SK-N-SH (cell line): ENCODE results near the gene OR14I1. TPM values are rescaled to one million over a fixed set of nuclear protein-coding genes. Genes with fewer than 3 reads are reported as not detected.

Source experiments
- CTCF ChIA-PET: fragments of 300-600, 350-600 bp; formaldehyde crosslinking; extraction: SDS; loops from one replicate; lab custom pipeline; 2021; lab: Yijun Ruan, JAX
- POLR2A ChIA-PET: fragments of 350-600 bp; sonication (Branson Sonifier 250); formaldehyde crosslinking; extraction: SDS; loops from one replicate; lab custom pipeline; 2020; ENCODE audit warnings: antibody characterized with exemption, inconsistent platforms; lab: Yijun Ruan, JAX
- DNase-seq: peaks from one replicate; pipeline ENCODE4 v3.0.0; 2012
- H2AFZ ChIP-seq: fragments of 200-600 bp; sonication (generic); 2 replicates; pipeline ENCODE4 v1.8.1; 2016; ENCODE audit warnings: antibody characterized with exemption, mild to moderate bottlenecking, low read depth
- H3F3A ChIP-seq: fragments of 200-600 bp; sonication (generic); replicated peaks from 2 replicates; pipeline ENCODE3; 2016; ENCODE audit warnings: antibody characterized with exemption, mild to moderate bottlenecking; ENCODE audit not compliant: insufficient read depth
- H3K27ac ChIP-seq, 2 experiments: fragments of 200-500 bp in 1 of 2; fragments of 200-600 bp in 1 of 2; sonication (Bioruptor generic) in 1 of 2; sonication (generic), shearing (Covaris generic) in 1 of 2; 2 replicates each; pipeline versions ENCODE4 v1.5.1 to v1.6.1; 2014 to 2016; ENCODE audit warnings: low read depth in 2 of 2, inconsistent platforms in 1 of 2, low read length in 1 of 2, mild to moderate bottlenecking in 1 of 2, mixed read lengths in 1 of 2
- H3K27me3 ChIP-seq: fragments of 200-600 bp; sonication (generic), shearing (Covaris generic); 2 replicates; pipeline ENCODE4 v1.6.1; 2016; ENCODE audit warnings: mixed run types; ENCODE audit not compliant: insufficient read depth
- H3K36me3 ChIP-seq, 2 experiments: fragments of 200-500 bp in 1 of 2; fragments of 200-600 bp in 1 of 2; sonication (Bioruptor generic) in 1 of 2; sonication (generic) in 1 of 2; replicated peaks in 1 of 2; 2 replicates each; pipeline versions ENCODE3 to v1.5.1; 2014 to 2016; ENCODE audit warnings: low read length in 1 of 2, mild to moderate bottlenecking in 1 of 2; ENCODE audit not compliant: insufficient read depth in 2 of 2, control insufficient read depth in 1 of 2
- H3K4me1 ChIP-seq, 2 experiments: fragments of 200-500 bp in 1 of 2; fragments of 200-600 bp in 1 of 2; sonication (Bioruptor generic) in 1 of 2; sonication (generic), shearing (Covaris generic) in 1 of 2; 2 replicates each; pipeline versions ENCODE4 v1.5.1 to v1.6.1; 2014 to 2016; ENCODE audit warnings: low read depth in 1 of 2, low read length in 1 of 2, mixed run types in 1 of 2; ENCODE audit not compliant: insufficient read depth in 2 of 2, control insufficient read depth in 1 of 2
- H3K4me2 ChIP-seq: fragments of 200-600 bp; sonication (generic), shearing (Covaris generic); 2 replicates; pipeline ENCODE4 v1.6.1; 2017; ENCODE audit warnings: mixed run types
- H3K4me3 ChIP-seq, 2 experiments: fragments of 200-500 bp in 1 of 2; fragments of 200-600 bp in 1 of 2; sonication (Bioruptor generic) in 1 of 2; sonication (generic), shearing (Covaris generic) in 1 of 2; 2 replicates each; pipeline versions ENCODE4 v1.5.1 to v1.8.1; 2014 to 2016; ENCODE audit warnings: low read depth in 2 of 2, inconsistent platforms in 1 of 2, low read length in 1 of 2, mild to moderate bottlenecking in 1 of 2, mixed read lengths in 1 of 2, moderate library complexity in 1 of 2
- H3K79me2 ChIP-seq: fragments of 200-600 bp; sonication (generic); 2 replicates; pipeline ENCODE4 v1.8.1; 2017; ENCODE audit warnings: mild to moderate bottlenecking; ENCODE audit not compliant: insufficient read depth
- H3K9ac ChIP-seq: fragments of 200-600 bp; sonication (generic); 2 replicates; pipeline ENCODE4 v1.6.1; 2017; ENCODE audit warnings: mixed run types
- H3K9me2 ChIP-seq: fragments of 200-600 bp; sonication (generic); 2 replicates; pipeline ENCODE4 v1.6.1; 2017; ENCODE audit warnings: mixed run types
- H3K9me3 ChIP-seq: fragments of 200-600 bp; sonication (generic); 2 replicates; pipeline ENCODE4 v1.6.1; 2017; ENCODE audit warnings: mixed run types, mild to moderate bottlenecking, moderate library complexity
- H4K20me1 ChIP-seq: fragments of 200-600 bp; sonication (generic); 2 replicates; pipeline ENCODE4 v1.6.1; 2017; ENCODE audit warnings: mild to moderate bottlenecking, mixed run types; ENCODE audit not compliant: insufficient read depth
- EP300 ChIP-seq, 2 experiments: IDR thresholded peaks; 2 replicates each; pipeline versions ENCODE4 v1.4.0 to v1.6.1; 2012; ENCODE audit warnings: borderline replicate concordance in 1 of 2, low read depth in 1 of 2, low read length in 1 of 2
- FOXJ3 ChIP-seq: sonication (generic); formaldehyde crosslinking; IDR thresholded peaks from 2 replicates; pipeline ENCODE4 v1.5.1; 2020; ENCODE audit warnings: mild to moderate bottlenecking, missing genetic modification reagents
- FOXM1 ChIP-seq: IDR thresholded peaks from 2 replicates; pipeline ENCODE4 v1.4.0; 2012; ENCODE audit warnings: low read depth, mild to moderate bottlenecking
- GABPA ChIP-seq: IDR thresholded peaks from 2 replicates; pipeline ENCODE4 v1.4.0; 2012; ENCODE audit warnings: low read depth, mild to moderate bottlenecking
- JUND ChIP-seq: IDR thresholded peaks from 2 replicates; pipeline ENCODE4 v1.4.0; 2012
- MEF2A ChIP-seq: IDR thresholded peaks from 2 replicates; pipeline ENCODE4 v1.4.0; 2012; ENCODE audit warnings: low read depth, borderline replicate concordance
- MXI1 ChIP-seq: IDR thresholded peaks from 2 replicates; pipeline ENCODE4 v1.6.1; 2012; ENCODE audit warnings: mild to moderate bottlenecking, low read depth, low read length, improper control_type of control experiment
- NRF1 ChIP-seq: IDR thresholded peaks from 2 replicates; pipeline ENCODE4 v1.6.1; 2012; ENCODE audit warnings: low read depth, mild to moderate bottlenecking, low read length
- POLR2AphosphoS5 ChIP-seq: IDR thresholded peaks from 2 replicates; pipeline ENCODE4 v1.6.1; 2012; ENCODE audit warnings: low read depth, low read length
- RAD21 ChIP-seq: IDR thresholded peaks from 2 replicates; pipeline ENCODE4 v1.6.1; 2012; ENCODE audit warnings: mild to moderate bottlenecking, low read length
- RFX5 ChIP-seq: IDR thresholded peaks from 2 replicates; pipeline ENCODE4 v1.6.1; 2012; ENCODE audit warnings: mild to moderate bottlenecking, improper control_type of control experiment, low read length
- RXRA ChIP-seq: IDR thresholded peaks from 2 replicates; pipeline ENCODE4 v1.4.0; 2012; ENCODE audit warnings: low read depth, mild to moderate bottlenecking, borderline replicate concordance
- SIN3A ChIP-seq: IDR thresholded peaks from 2 replicates; pipeline ENCODE4 v1.6.1; 2012; ENCODE audit warnings: low read depth, mild to moderate bottlenecking, low read length, moderate library complexity, borderline replicate concordance
- SMC3 ChIP-seq: IDR thresholded peaks from 2 replicates; pipeline ENCODE4 v1.6.1; 2012; ENCODE audit warnings: low read depth, low read length, improper control_type of control experiment
- TAF1 ChIP-seq: IDR thresholded peaks from 2 replicates; pipeline ENCODE4 v1.6.1; 2012; ENCODE audit warnings: low read depth, mild to moderate bottlenecking, low read length, moderate library complexity, borderline replicate concordance
- TCF12 ChIP-seq: IDR thresholded peaks from 2 replicates; pipeline ENCODE4 v1.4.0; 2012
- TEAD4 ChIP-seq: IDR thresholded peaks from 2 replicates; pipeline ENCODE4 v1.4.0; 2012; ENCODE audit warnings: mild to moderate bottlenecking, borderline replicate concordance; ENCODE audit not compliant: insufficient read depth
- YY1 ChIP-seq: IDR thresholded peaks from 2 replicates; pipeline ENCODE4 v1.4.0; 2012; ENCODE audit warnings: low read depth, mild to moderate bottlenecking
- ZBTB33 ChIP-seq: IDR thresholded peaks from 2 replicates; pipeline ENCODE4 v1.4.0; 2012; ENCODE audit warnings: low read depth, borderline replicate concordance
- whole genome bisulfite sequencing: methylation state at CpG from one replicate; pipeline ENCODE4 v1.1.6; 2017; ENCODE audit warnings: low lambda C conversion rate; 5-methylcytosine and 5-hydroxymethylcytosine counted together
- polyA plus RNA-seq, 3 experiments: library from polyadenylated mRNA; depleted of rRNA; stranded (reverse); fragments of >200 nt; gene quantifications; 2 replicates each; pipeline ENCODE4 v1.2.3, GENCODE V29; 2012
- TF ChIP-seq, protein P1 (sequence below): fragments of 200-600 bp; sonication (generic); IDR thresholded peaks from 2 replicates; pipeline ENCODE4 v1.6.1; 2017; ENCODE audit warnings: antibody characterized with exemption, mild to moderate bottlenecking, moderate library complexity
- TF ChIP-seq, protein P2 (sequence below): IDR thresholded peaks from 2 replicates; pipeline ENCODE4 v1.4.0; 2012; ENCODE audit warnings: low read depth

Gene OR14I1
- polyA plus RNA-seq, 1 of the 3 experiments (the other 2 are of a cell fraction), result not detected

GRCh38 chr1:248704606-248705005, 2.0 kb upstream of the OR14I1 start:
- no peak overlapping the region for H3K27ac ChIP-seq
- no peaks in the 10 kb centered on the region; the same call in 1 of the 2 replicates for H3K27me3 ChIP-seq
- no peaks in the 10 kb centered on the region for H3K36me3 ChIP-seq
- no peaks in the 10 kb centered on the region for H4K20me1 ChIP-seq
- ChIA-PET CTCF (interaction anchor here (1.5 to 1.7 kb wide), 2 partner anchors 23 to 102 kb away, joined by 4 to 6 read pairs; no protein-coding TSS in a partner anchor), POLR2A (no interaction called here)
- no peak overlapping the region for H2AFZ ChIP-seq
- H3F3A ChIP-seq, result no peaks in the 10 kb centered on the region
- no peak overlapping the region for H3K9ac ChIP-seq
- H3K4me1 ChIP-seq, result no peaks in the 10 kb centered on the region
- no peak for DNase-seq
- no peak for TF ChIP-seq YY1
- no peak for TF ChIP-seq RAD21
- no peak for TF ChIP-seq JUND
- no peak for TF ChIP-seq POLR2AphosphoS5
- no peak for TF ChIP-seq MXI1
- no peak for TF ChIP-seq TCF12
- TF ChIP-seq GABPA, result no peak
- TF ChIP-seq FOXJ3 (CRISPR knock-in tag), result no peak
- H3K9me3 ChIP-seq, result no peaks in the 10 kb centered on the region
- H3K79me2 ChIP-seq, result no peaks in the 10 kb centered on the region
- H3K4me3 ChIP-seq, result no peak overlapping the region
- no peak overlapping the region for H3K4me2 ChIP-seq
- H3K9me2 ChIP-seq, result no peaks in the 10 kb centered on the region
- WGBS, result 0% methylated on average over 2 of the region's 2 CpGs

- Histone ChIP-seq H3K36me3 (no peaks in the 10 kb centered on the region), H3K79me2 (no peaks in the 10 kb centered on the region), H3K9me2 (no peaks in the 10 kb centered on the region)
- DNase-seq, result no peak
- TF ChIP-seq, protein P1, sequence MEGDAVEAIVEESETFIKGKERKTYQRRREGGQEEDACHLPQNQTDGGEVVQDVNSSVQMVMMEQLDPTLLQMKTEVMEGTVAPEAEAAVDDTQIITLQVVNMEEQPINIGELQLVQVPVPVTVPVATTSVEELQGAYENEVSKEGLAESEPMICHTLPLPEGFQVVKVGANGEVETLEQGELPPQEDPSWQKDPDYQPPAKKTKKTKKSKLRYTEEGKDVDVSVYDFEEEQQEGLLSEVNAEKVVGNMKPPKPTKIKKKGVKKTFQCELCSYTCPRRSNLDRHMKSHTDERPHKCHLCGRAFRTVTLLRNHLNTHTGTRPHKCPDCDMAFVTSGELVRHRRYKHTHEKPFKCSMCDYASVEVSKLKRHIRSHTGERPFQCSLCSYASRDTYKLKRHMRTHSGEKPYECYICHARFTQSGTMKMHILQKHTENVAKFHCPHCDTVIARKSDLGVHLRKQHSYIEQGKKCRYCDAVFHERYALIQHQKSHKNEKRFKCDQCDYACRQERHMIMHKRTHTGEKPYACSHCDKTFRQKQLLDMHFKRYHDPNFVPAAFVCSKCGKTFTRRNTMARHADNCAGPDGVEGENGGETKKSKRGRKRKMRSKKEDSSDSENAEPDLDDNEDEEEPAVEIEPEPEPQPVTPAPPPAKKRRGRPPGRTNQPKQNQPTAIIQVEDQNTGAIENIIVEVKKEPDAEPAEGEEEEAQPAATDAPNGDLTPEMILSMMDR, result peak; percentile 29; the same call in 1 of the 2 replicates
- TF ChIP-seq EP300 (IDR thresholded peaks at IDR 0.05; ENCODE audit: borderline replicate concordance in 1 of 2, low read depth in 1 of 2, low read length in 1 of 2), result no peak
- TF ChIP-seq, all 33 proteins: peak for 1
- Histone ChIP-seq H3F3A (no peaks in the 10 kb centered on the region), H4K20me1 (no peaks in the 10 kb centered on the region), H3K27me3 (no peaks in the 10 kb centered on the region; the same call in 1 of the 2 replicates), H3K4me3 (no peak overlapping the region), H3K27ac (no peak overlapping the region), H3K9me3 (no peaks in the 10 kb centered on the region), H2AFZ (no peak overlapping the region), H3K4me2 (no peak overlapping the region), H3K4me1 (no peaks in the 10 kb centered on the region), H3K9ac (no peak overlapping the region)
- WGBS, result 2% methylated on average over 2 of the region's 2 CpGs
- CTCF ChIA-PET, result interaction anchor here (1.1 to 1.5 kb wide), 3 partner anchors 9 to 101 kb away, joined by 3 to 4 read pairs (median 3); no protein-coding TSS in a partner anchor
- POLR2A ChIA-PET, result no interaction called here
Measured at GRCh38 chr1:248703674-248704073, 1.1 kb upstream of the OR14I1 start.

GRCh38 chr1:248699099-248699498, 3.5 kb downstream of the OR14I1 start:
- TF ChIP-seq FOXM1, result no peak
- TF ChIP-seq RAD21, result no peak
- no peak for TF ChIP-seq NRF1
- TF ChIP-seq SMC3, result no peak
- no peak for TF ChIP-seq POLR2AphosphoS5
- TF ChIP-seq TEAD4, result no peak
- no peak for TF ChIP-seq SIN3A
- no peak for TF ChIP-seq YY1
- no peak for TF ChIP-seq RFX5
- TF ChIP-seq MXI1, result no peak
- TF ChIP-seq ZBTB33, result no peak
- no peak for TF ChIP-seq RXRA
- no peak for TF ChIP-seq MEF2A
- no peak for TF ChIP-seq JUND
- TF ChIP-seq, protein P2, sequence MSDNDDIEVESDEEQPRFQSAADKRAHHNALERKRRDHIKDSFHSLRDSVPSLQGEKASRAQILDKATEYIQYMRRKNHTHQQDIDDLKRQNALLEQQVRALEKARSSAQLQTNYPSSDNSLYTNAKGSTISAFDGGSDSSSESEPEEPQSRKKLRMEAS, result no peak
- no peak for TF ChIP-seq TAF1
- no peaks in the 10 kb centered on the region for H3K79me2 ChIP-seq
- POLR2A ChIA-PET, result no interaction called here
- DNase-seq, result no peak
- no peaks in the 10 kb centered on the region for H4K20me1 ChIP-seq
- no peaks in the 10 kb centered on the region; the same call in 1 of the 2 replicates for H3K27me3 ChIP-seq
- no peak overlapping the region for H3K27ac ChIP-seq
- no peak overlapping the region for H3K4me3 ChIP-seq
- no peaks in the 10 kb centered on the region for H3K9me3 ChIP-seq
- no peaks in the 10 kb centered on the region for H3F3A ChIP-seq
- no peak overlapping the region for H3K4me2 ChIP-seq
- no peaks in the 10 kb centered on the region for H3K36me3 ChIP-seq
- no peaks in the 10 kb centered on the region for H3K4me1 ChIP-seq
- H3K9ac ChIP-seq, result no peak overlapping the region
- no peaks in the 10 kb centered on the region for H3K9me2 ChIP-seq
- 5% methylated on average over 1 of the region's 1 CpG for WGBS
- CTCF ChIA-PET, result no interaction called here
- no peak overlapping the region for H2AFZ ChIP-seq
